Bronchial epithelial cell (primary cell): ENCODE data around the gene ARHGAP12. TPM values are rescaled to one million over a fixed set of nuclear protein-coding genes. Genes with fewer than 3 reads are reported as not detected.
A peak's percentile ranks its signal among the peaks of the same experiment; 100 is the strongest.
"Not testable (repeated sequence)": the region's sequence is repeated elsewhere in the genome, so short reads cannot be mapped to it uniquely, and the experiment has no call there.

Experiments used
- DNase-seq: peaks from one replicate; pipeline ENCODE4 v3.0.0-alpha.2; 2010; ENCODE audit warnings: low read depth
- FAIRE-seq: peaks from 2 replicates; lab custom pipeline; 2011; peaks lifted over from hg19 to GRCh38; lab: Jason Lieb, UNC
- H3K27me3 ChIP-seq: 2 replicates; pipeline ENCODE4 v1.5.1; 2011; ENCODE audit warnings: low read length; ENCODE audit not compliant: control insufficient read depth, insufficient read depth
- H3K36me3 ChIP-seq: 2 replicates; pipeline ENCODE4 v1.5.1; 2011; ENCODE audit warnings: low read length; ENCODE audit not compliant: control insufficient read depth, insufficient read depth
- H3K4me3 ChIP-seq: 2 replicates; pipeline ENCODE4 v1.5.1; 2011; ENCODE audit warnings: mild to moderate bottlenecking, low read depth, low read length, control low read depth
- CTCF ChIP-seq: IDR thresholded peaks from 2 replicates; pipeline ENCODE4 v1.5.1; 2011; ENCODE audit warnings: mild to moderate bottlenecking, moderate library complexity, low read length, control low read depth, inconsistent platforms; ENCODE audit not compliant: insufficient read depth, severe bottlenecking
- total RNA-seq: library from RNA; depleted of rRNA; stranded (reverse); fragments of >200 nt; gene quantifications from 2 replicates; pipeline ENCODE4 v1.2.1, GENCODE V29; 2014

The ARHGAP12 gene
- total RNA-seq, 1 donor from 2014 or later: 30.3 TPM

- TF ChIP-seq CTCF: no peak
- H3K4me3 ChIP-seq: no peak overlapping the region
- H3K27me3 ChIP-seq: no peaks in the 10 kb centered on the region
- DNase-seq (no peak), FAIRE-seq (no peak)
- H3K36me3 ChIP-seq: no peaks in the 10 kb centered on the region
These were observed 154.2 kb downstream of the ARHGAP12 start for GRCh38 chr10:31774299-31774900.

- Histone ChIP-seq H3K27me3 (no peaks in the 10 kb centered on the region), H3K36me3 (no peaks in the 10 kb centered on the region), H3K4me3 (no peak overlapping the region)
- DNase-seq: no peak
- no peak for TF ChIP-seq CTCF
- no peak for FAIRE-seq
These were observed 154.8 kb downstream of the ARHGAP12 start for GRCh38 chr10:31773749-31774298.

- no peak overlapping the region for H3K4me3 ChIP-seq
- no peaks in the 10 kb centered on the region for H3K36me3 ChIP-seq
- H3K27me3 ChIP-seq: no peaks in the 10 kb centered on the region
- TF ChIP-seq CTCF: no peak
- FAIRE-seq: no peak
- no peak for DNase-seq
These were observed 157.2 kb downstream of the ARHGAP12 start for GRCh38 chr10:31771331-31771831.

GRCh38 chr10:31770307-31770902 is 158.2 kb downstream of the ARHGAP12 start:
- FAIRE-seq: no peak
- Histone ChIP-seq H3K27me3 (no peaks in the 10 kb centered on the region), H3K36me3 (no peaks in the 10 kb centered on the region), H3K4me3 (no peak overlapping the region)
- peak; percentile 60 for TF ChIP-seq CTCF
- no peak for DNase-seq

- Histone ChIP-seq H3K27me3 (no peaks in the 10 kb centered on the region), H3K36me3 (no peaks in the 10 kb centered on the region), H3K4me3 (no peak overlapping the region)
- DNase-seq (peak; percentile 69), FAIRE-seq (no peak)
- TF ChIP-seq CTCF: no peak
These were observed 159.1 kb downstream of the ARHGAP12 start for GRCh38 chr10:31769564-31769963.

- not testable (repeated sequence) for FAIRE-seq, DNase-seq
These were observed 159.7 kb downstream of the ARHGAP12 start for GRCh38 chr10:31768935-31769334.

More at GRCh38 chr10:31768935-31769334, 159.7 kb downstream of the ARHGAP12 start:
- H3K4me3 ChIP-seq, H3K36me3 ChIP-seq, H3K27me3 ChIP-seq: not testable (repeated sequence)
